Activated T-helper 1 cell treated with anti-CD3 and anti-CD28 coated beads, Interleukin-12 subunit alpha, Interleukin-12 subunit beta, Interleukin-2, Interleukin-4 antibody, amounts not matched to agents 30 ng/mL and 10 ng/mL and 1 ng/mL, durations not matched to agents 14 hours and 24 hours and 36 hours (primary cell): ENCODE results near the gene PCSK7. TPM values are rescaled to one million over a fixed set of nuclear protein-coding genes. Genes with fewer than 3 reads are reported as not detected.

Experiments used
- DNase-seq: peaks from one replicate; pipeline ENCODE4 v3.0.0; 2021; ENCODE audit warnings: low spot score
- H3K27ac Mint-ChIP-seq: one replicate; pipeline ENCODE4 v1.8.0; 2021; ENCODE audit warnings: mild to moderate bottlenecking, mixed read lengths
- H3K27me3 Mint-ChIP-seq: one replicate; pipeline ENCODE4 v1.8.0; 2022; ENCODE audit warnings: mild to moderate bottlenecking, moderate library complexity, mixed read lengths; ENCODE audit not compliant: insufficient read depth
- H3K36me3 Mint-ChIP-seq: one replicate; pipeline ENCODE4 v1.8.0; 2021; ENCODE audit warnings: low read depth, mixed read lengths
- H3K4me1 Mint-ChIP-seq: one replicate; pipeline ENCODE4 v1.8.0; 2021; ENCODE audit warnings: low read depth, mixed read lengths
- H3K4me3 Mint-ChIP-seq: one replicate; pipeline ENCODE4 v1.8.0; 2021; ENCODE audit warnings: mild to moderate bottlenecking, moderate library complexity, mixed read lengths
- H3K9me3 Mint-ChIP-seq: one replicate; pipeline ENCODE4 v1.8.0; 2021; ENCODE audit warnings: mixed read lengths
- intact Hi-C: fragments of 100-400 bp; cut with micrococcal nuclease; formaldehyde crosslinking; loops from one replicate; pipeline ENCODE4 v1.15.1; 2024
- total RNA-seq: library from RNA; stranded (reverse); gene quantifications from 2 replicates; pipeline ENCODE4 v1.2.3, GENCODE V29; 2022

Gene PCSK7
- total RNA-seq, 1 donor from 2014 or later: 154 TPM

DNA sequence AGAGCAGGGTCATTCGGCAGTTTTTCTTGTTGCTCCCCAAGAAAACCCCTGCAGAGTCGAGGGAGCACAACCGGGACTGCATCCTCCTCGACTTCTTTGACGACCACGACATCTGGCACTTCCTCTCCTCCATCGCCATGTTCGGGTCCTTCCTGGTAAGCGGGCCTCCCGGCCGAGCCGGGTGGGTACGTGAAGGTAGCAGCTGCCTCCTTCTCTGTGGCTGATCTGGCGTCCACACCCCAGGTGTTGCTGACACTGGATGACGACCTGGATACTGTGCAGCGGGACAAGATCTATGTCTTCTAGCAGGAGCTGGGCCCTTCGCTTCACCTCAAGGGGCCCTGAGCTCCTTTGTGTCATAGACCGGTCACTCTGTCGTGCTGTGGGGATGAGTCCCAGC, 36.1 kb downstream of the PCSK7 start:
- intact Hi-C loops: no loop called here
- no peaks in the 10 kb centered on the region for H3K4me1 Mint-ChIP-seq

DNA sequence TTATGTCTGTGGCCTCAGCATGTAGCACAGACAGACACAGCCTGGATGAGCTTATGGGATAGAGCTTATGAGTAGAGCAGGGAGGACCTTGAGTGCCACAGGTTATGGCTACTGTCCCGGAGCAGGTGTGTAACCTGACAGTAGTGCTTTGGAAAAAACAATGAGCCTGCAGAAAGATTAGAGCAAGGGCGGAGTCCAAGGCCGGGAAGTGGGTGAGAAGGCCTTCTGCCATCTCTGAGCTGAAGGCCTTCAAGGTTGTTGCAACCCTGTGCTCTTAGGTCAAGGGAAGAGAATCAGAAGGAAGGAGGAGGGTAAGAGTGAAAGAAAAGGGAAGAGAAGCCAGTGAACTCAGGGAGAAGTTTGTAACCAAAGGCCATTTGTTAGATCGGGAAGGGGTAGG, 36.6 kb downstream of the PCSK7 start:
- H3K4me3 Mint-ChIP-seq: no peak overlapping the region
- H3K36me3 Mint-ChIP-seq: peaks cover 10% of the 10 kb centered on the region
- intact Hi-C loops: no loop called here
- no peaks in the 10 kb centered on the region for H3K4me1 Mint-ChIP-seq
- no peaks in the 10 kb centered on the region for H3K27me3 Mint-ChIP-seq
- no peaks in the 10 kb centered on the region for H3K9me3 Mint-ChIP-seq
- H3K27ac Mint-ChIP-seq: peak overlapping the region; percentile 14
- DNase-seq: no peak

More for the DNA sequence above, 36.1 kb downstream of the PCSK7 start:
- no peaks in the 10 kb centered on the region for H3K27me3 Mint-ChIP-seq
- H3K36me3 Mint-ChIP-seq: peaks cover 6% of the 10 kb centered on the region
- no peak overlapping the region for H3K4me3 Mint-ChIP-seq
- H3K27ac Mint-ChIP-seq: no peak overlapping the region
- H3K9me3 Mint-ChIP-seq: no peaks in the 10 kb centered on the region
- DNase-seq: no peak

DNA sequence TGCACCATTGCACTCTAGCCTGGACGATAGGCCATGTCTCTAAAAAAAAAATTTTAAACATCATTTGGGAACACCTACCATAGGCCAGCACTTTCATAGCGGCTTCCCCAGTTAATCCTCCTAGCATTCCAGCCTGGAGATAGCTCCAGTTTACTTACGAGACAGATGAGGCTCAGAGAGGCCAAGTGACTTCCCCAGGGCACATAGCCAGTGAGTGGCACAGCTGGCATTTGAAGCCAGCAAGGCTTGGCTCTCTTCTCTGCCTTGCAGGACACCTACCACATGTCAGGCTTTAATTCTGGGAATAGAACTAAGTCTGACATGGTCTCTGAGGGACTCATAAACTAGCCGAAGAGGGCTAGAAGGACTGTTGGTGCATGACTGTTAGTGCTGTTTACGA, 37.6 kb downstream of the PCSK7 start:
- peaks cover 10% of the 10 kb centered on the region for H3K36me3 Mint-ChIP-seq
- H3K9me3 Mint-ChIP-seq: no peaks in the 10 kb centered on the region
- H3K4me3 Mint-ChIP-seq: no peak overlapping the region
- DNase-seq: no peak
- no peaks in the 10 kb centered on the region for H3K4me1 Mint-ChIP-seq
- no peak overlapping the region for H3K27ac Mint-ChIP-seq
- intact Hi-C loops: no loop called here
- H3K27me3 Mint-ChIP-seq: no peaks in the 10 kb centered on the region

DNA sequence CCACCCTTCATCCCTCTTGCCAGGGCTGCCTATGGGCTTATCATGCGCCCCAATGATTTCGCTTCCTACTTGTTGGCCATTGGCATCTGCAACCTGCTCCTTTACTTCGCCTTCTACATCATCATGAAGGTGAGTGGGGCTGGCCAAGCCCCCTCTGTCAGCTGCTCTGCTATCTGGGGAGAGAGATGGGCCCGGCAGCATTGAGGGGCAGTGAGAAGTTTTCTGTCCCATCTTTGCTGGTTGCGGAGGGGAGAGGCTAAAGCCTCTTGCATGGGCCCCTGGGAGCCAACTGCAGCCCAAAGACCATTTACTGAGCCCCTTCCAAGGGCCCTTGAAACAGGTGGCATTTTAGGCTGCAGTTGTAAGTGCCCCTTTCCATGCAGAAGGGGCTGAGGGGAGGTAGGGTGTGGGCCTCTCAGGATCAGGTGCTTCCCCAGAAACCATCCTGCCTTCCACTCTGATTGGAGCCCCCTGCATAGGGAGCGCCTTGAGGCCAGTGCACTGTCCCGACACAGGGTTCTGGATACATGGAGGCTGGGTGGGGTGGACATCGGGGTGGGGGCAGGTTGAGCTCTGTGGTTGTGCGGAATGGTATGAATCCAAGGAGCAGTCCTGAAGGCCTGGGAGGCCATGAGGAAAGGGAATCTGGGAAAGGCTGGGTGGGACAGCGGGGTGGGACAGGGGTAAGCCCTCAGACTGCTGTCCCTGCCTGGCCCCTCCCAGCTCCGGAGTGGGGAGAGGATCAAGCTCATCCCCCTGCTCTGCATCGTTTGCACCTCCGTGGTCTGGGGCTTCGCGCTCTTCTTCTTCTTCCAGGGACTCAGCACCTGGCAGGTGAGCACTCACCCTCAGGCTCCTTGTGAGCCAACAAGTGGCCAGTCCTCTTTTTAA, 38.5 kb downstream of the PCSK7 start:
- no peak for DNase-seq
- no peaks in the 10 kb centered on the region for H3K4me1 Mint-ChIP-seq
- H3K27me3 Mint-ChIP-seq: no peaks in the 10 kb centered on the region
- peaks cover 8% of the 10 kb centered on the region for H3K36me3 Mint-ChIP-seq
- H3K9me3 Mint-ChIP-seq: no peaks in the 10 kb centered on the region
- no peak overlapping the region for H3K27ac Mint-ChIP-seq
- H3K4me3 Mint-ChIP-seq: no peak overlapping the region
- intact Hi-C loops: no loop called here

DNA sequence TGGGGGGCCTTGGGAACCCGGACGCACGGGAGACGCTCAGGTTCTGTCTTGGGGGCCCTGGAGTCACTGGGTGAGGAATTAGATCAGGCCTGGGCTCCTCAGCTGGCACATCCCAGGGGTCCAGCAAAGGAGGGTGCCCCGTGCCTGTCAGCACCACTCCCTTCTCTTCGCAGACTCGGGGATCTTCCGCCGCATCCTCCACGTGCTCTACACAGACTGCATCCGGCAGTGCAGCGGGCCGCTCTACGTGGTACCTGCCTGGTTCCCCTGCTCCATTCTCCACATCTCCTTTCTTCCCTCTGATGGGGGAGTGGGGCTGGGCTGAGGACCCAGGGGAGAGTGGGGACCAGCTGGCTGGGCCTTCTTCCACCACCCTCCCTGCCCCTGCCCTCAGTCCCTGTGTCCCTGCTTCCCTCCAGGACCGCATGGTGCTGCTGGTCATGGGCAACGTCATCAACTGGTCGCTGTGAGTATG, 39.4 kb downstream of the PCSK7 start:
- H3K4me3 Mint-ChIP-seq: no peak overlapping the region

DNA sequence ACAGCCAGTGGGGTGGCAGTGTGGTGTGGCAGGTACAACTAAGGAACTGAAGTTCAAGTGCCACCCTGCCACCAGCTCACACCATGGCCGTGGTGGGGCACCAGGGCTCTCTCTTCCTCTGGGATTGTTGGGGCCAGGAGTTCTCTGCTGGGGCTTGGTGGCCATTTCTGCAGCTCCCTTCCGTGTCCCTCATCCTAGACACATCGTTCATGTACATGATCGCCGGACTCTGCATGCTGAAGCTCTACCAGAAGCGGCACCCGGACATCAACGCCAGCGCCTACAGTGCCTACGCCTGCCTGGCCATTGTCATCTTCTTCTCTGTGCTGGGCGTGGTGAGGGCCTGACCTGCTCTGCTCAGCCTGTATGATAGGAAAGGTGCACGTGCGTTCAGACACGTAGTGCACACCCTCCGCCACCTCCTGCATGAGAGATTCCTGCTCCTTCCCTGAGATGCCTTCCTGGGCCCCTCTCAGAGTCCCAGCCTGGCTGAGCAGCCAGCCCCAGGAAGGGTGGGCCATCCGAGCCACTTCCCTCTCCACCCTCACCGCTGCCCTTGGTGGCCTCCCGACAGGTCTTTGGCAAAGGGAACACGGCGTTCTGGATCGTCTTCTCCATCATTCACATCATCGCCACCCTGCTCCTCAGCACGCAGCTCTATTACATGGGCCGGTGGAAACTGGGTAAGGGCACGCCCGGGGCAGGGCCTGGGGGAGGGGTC, 40.0 kb downstream of the PCSK7 start:
- Mint-ChIP-seq H3K27ac (no peak overlapping the region), H3K4me1 (no peaks in the 10 kb centered on the region)
- intact Hi-C loops: no loop called here

More for the DNA sequence above, 39.4 kb downstream of the PCSK7 start:
- Mint-ChIP-seq H3K9me3 (no peaks in the 10 kb centered on the region), H3K36me3 (peaks cover 10% of the 10 kb centered on the region), H3K4me1 (no peaks in the 10 kb centered on the region), H3K27ac (no peak overlapping the region), H3K27me3 (no peaks in the 10 kb centered on the region)
- DNase-seq: no peak
- intact Hi-C loops: no loop called here

DNA sequence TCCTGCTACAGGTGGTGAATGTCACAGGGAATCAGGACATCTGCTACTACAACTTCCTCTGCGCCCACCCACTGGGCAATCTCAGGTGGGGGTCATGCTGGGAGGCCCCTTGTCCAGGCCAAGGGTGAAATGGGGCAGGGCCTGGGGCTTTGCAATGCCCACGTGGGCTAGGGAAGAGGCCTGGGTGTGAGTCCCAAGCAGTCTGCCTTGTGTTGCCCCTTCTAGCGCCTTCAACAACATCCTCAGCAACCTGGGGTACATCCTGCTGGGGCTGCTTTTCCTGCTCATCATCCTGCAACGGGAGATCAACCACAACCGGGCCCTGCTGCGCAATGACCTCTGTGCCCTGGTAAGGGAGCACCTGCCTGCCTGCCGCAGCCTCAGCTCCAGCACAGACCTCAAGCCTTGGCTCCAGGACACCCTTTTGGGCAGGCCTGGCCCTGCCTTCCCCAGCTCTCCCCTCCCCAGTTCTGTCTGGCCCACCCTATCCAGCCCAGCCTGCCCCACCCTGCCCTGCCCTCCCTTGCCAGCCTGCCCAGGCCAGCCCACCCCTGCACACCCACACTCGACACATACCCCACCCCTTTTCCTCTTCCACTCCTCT, 41.8 kb downstream of the PCSK7 start:
- no peaks in the 10 kb centered on the region for H3K9me3 Mint-ChIP-seq
- peaks cover 10% of the 10 kb centered on the region for H3K36me3 Mint-ChIP-seq
- no peak for DNase-seq
- no peak overlapping the region for H3K27ac Mint-ChIP-seq
- intact Hi-C loops: no loop called here
- no peaks in the 10 kb centered on the region for H3K27me3 Mint-ChIP-seq
- H3K4me1 Mint-ChIP-seq: no peaks in the 10 kb centered on the region
- no peak overlapping the region for H3K4me3 Mint-ChIP-seq

More for the DNA sequence above, 40.0 kb downstream of the PCSK7 start:
- peaks cover 12% of the 10 kb centered on the region for H3K36me3 Mint-ChIP-seq
- no peaks in the 10 kb centered on the region for H3K27me3 Mint-ChIP-seq
- no peak overlapping the region for H3K4me3 Mint-ChIP-seq
- DNase-seq: no peak
- no peaks in the 10 kb centered on the region for H3K9me3 Mint-ChIP-seq

DNA sequence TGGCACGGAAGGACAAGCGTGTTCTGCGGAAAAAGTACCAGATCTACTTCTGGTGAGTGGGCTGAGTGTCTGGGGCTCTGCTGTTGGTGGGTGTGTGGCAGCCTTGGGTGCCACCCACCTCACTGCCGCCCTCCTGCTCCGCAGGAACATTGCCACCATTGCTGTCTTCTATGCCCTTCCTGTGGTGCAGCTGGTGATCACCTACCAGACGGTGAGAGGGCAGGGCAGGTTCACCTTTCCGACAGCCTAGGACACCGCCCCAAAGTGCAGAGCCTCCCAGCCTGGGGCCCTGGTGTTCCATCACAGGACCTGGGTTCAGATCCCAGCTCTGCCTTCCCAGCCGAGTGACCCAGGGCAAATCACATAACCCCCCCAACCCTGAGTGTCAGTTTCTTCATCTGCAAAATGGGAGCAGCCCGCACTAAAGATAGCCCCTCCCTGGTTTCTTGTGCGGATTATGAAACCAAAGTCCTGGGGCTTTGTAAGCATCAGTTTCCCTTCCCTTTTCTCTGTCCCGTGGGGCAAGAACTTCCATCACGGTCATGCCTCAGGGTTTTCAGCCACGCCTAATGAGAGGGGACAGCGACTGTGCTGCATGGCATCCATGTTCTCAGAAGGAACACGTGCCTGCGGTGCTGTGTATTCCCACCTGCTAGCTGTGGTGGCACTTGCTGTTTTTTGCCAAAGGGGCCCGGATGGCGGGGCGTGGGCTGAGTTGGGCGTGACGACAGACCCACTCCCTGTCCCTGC, 42.5 kb downstream of the PCSK7 start:
- peaks cover 9% of the 10 kb centered on the region for H3K36me3 Mint-ChIP-seq
- no peak for DNase-seq
- no peaks in the 10 kb centered on the region for H3K9me3 Mint-ChIP-seq
- H3K4me3 Mint-ChIP-seq: no peak overlapping the region
- intact Hi-C loops: no loop called here
- no peaks in the 10 kb centered on the region for H3K4me1 Mint-ChIP-seq
- no peaks in the 10 kb centered on the region for H3K27me3 Mint-ChIP-seq
- H3K27ac Mint-ChIP-seq: no peak overlapping the region

DNA sequence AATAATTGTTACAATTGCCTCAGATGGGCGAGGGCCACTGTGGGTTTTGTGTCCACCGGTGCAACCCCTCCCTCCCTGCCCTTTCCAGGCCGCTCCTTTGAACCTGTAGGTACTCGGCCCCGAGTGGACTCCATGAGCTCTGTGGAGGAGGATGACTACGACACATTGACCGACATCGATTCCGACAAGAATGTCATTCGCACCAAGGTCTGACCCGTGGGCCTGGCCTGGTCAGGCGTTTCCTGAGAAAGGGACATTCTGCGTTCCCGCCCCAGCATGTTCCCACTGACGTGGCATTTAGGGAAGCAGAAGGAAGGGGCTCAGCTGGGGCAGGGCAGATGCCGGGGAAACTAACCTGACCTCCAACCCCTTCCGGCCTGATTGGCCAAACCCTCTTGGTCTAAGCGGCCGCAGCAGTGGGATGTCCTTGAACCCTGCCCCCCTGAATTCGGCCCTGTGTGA, 43.2 kb downstream of the PCSK7 start:
- H3K4me3 Mint-ChIP-seq: no peak overlapping the region
- H3K27ac Mint-ChIP-seq: no peak overlapping the region
- H3K36me3 Mint-ChIP-seq: peaks cover 10% of the 10 kb centered on the region
- H3K4me1 Mint-ChIP-seq: no peaks in the 10 kb centered on the region
- no peaks in the 10 kb centered on the region for H3K9me3 Mint-ChIP-seq
- intact Hi-C loops: no loop called here
- H3K27me3 Mint-ChIP-seq: no peaks in the 10 kb centered on the region
- DNase-seq: no peak

DNA sequence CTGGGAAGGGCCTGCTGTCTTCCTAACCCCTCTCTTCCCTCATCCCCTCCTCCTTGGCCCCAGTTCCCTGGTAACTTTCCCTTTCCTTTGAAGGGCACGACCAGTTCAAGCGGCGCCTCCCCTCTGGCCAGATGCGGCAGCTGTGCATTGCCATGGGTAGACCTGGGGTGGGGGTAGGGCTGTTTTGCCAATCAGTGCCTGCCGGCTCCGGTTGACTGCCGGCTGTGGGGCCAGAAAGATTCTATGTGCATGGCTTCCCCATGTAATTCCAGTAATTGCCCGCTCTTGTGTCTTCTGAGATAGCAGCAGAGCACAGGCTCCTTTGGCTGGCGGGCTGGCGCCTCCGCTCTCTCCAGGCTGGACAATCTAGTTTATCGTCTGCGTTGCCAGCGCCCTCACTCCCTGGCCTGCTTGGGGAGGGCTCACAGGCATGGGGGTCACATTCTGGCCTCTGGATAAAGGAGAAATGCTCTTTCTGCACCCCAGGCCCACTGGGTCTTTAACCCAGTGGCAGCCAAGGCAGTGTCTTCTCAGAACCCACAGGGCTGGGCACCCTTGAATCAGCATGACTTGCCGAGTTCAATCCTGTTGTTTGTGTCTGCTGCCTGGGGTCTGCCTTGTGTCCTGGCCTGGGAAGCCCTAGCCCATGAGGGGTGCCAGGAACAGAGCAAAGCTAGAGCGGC, 43.9 kb downstream of the PCSK7 start:
- no peaks in the 10 kb centered on the region for H3K9me3 Mint-ChIP-seq

DNA sequence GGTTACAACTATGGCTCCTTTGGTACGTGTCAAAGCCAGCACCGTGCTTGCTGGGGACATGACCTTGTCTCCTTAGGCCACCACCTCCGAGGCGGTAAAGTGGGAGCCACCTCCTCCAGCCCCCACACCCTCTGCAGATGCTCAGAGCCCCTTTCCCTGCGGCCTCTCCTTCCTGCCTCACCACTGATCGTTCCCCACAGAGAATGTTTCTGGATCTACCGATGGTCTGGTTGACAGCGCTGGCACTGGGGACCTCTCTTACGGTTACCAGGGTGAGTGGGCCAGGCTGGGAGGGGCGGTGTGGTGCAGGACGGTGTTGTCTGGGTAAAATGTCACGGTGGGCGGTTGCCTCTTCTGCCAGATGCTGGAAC, 44.5 kb downstream of the PCSK7 start:
- no peak for DNase-seq
- H3K27ac Mint-ChIP-seq: peak overlapping the region; percentile 18
- H3K4me3 Mint-ChIP-seq: no peak overlapping the region
- intact Hi-C loops: no loop called here
- no peaks in the 10 kb centered on the region for H3K4me1 Mint-ChIP-seq
- no peaks in the 10 kb centered on the region for H3K27me3 Mint-ChIP-seq
- H3K9me3 Mint-ChIP-seq: no peaks in the 10 kb centered on the region
- H3K36me3 Mint-ChIP-seq: peaks cover 12% of the 10 kb centered on the region

More for the DNA sequence above, 43.9 kb downstream of the PCSK7 start:
- Mint-ChIP-seq H3K4me3 (no peak overlapping the region), H3K4me1 (no peaks in the 10 kb centered on the region), H3K27me3 (no peaks in the 10 kb centered on the region), H3K36me3 (peaks cover 12% of the 10 kb centered on the region), H3K27ac (no peak overlapping the region)
- intact Hi-C loops: no loop called here
- DNase-seq: no peak

DNA sequence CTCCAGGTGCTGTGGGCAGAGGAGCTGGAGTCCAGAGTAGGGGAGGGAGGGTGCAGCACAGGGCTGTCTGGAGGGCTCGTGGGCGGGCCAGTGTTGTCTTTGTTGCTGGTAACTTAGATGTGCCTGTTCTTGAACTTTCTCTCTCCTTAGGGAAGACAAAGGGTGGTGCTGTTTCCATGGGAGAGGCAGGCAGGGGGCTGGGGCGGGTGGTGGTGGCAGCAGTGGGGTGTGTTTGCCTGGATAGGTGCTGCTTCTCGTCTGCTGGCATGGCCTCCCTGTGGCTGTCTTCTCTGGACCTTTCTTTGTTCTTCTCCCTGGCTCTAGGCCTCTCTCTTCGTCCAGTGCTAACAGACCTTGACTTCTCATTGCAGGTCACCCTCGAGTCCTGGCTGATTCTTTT, 44.9 kb downstream of the PCSK7 start:
- Mint-ChIP-seq H3K27ac (peak overlapping the region; percentile 18), H3K4me3 (no peak overlapping the region), H3K27me3 (no peaks in the 10 kb centered on the region), H3K9me3 (no peaks in the 10 kb centered on the region), H3K36me3 (peaks cover 12% of the 10 kb centered on the region), H3K4me1 (no peaks in the 10 kb centered on the region)
- intact Hi-C loops: no loop called here
- DNase-seq: no peak
